ENCODE measurements around the gene CALHM2. TPM values are rescaled to one million over a fixed set of nuclear protein-coding genes. Genes with fewer than 3 reads are reported as not detected.
A peak's percentile ranks its signal among the peaks of the same experiment; 100 is the strongest.

CALHM2 gene
- total RNA-seq, 1 experiment from 2014 or later = not detected

GRCh38 chr10:103456074-103456660 lies 4.0 kb upstream of the CALHM2 start:
- no peak overlapping the region for H3K18ac ChIP-seq (ENCODE audit: insufficient read length, low read depth, low read length)
- H3K23ac ChIP-seq (ENCODE audit: insufficient read length, low read depth, low read length) = no peak overlapping the region
- H3K4me1 ChIP-seq (ENCODE audit: insufficient read depth, low read length) = no peaks in the 10 kb centered on the region; the same call in 1 of the 2 replicates
- H3K56ac ChIP-seq (ENCODE audit: insufficient read length, low read depth, low read length) = no peak overlapping the region
- no peak overlapping the region for H3K4ac ChIP-seq (ENCODE audit: low read depth, low read length)
- H3K4me2 ChIP-seq (ENCODE audit: insufficient read depth, insufficient read length, low read length) = no peak overlapping the region
- Mint-ChIP-seq H3K9me3 (no peaks in the 10 kb centered on the region), H3K27me3 (ENCODE audit: low read depth) (no peaks in the 10 kb centered on the region; the same call in 1 of the 2 replicates), H3K27ac (peak overlapping the region in 1 of 3 experiments; percentile 73; a peak in 1 of 7 replicates), H3K4me3 (no peak overlapping the region), H3K36me3 (ENCODE audit: insufficient read depth in 1 of 3, low read depth in 3 of 3) (no peaks in the 10 kb centered on the region), H3K4me1 (peaks cover 4 to 16% of the 10 kb centered on the region in 2 experiments)
- H2AK5ac ChIP-seq (ENCODE audit: insufficient read length, low read length) = no peak overlapping the region
- H3K79me2 ChIP-seq (ENCODE audit: insufficient read depth, low read length) = no peaks in the 10 kb centered on the region
- no peaks in the 10 kb centered on the region for H3K27me3 ChIP-seq (ENCODE audit: insufficient read depth, low read length)
- H3K23me2 ChIP-seq (ENCODE audit: insufficient read length, low read depth, low read length, poor library complexity, severe bottlenecking) = no peaks in the 10 kb centered on the region
- no peak overlapping the region for H2BK12ac ChIP-seq (ENCODE audit: insufficient read length, low read depth, low read length)
- no peaks in the 10 kb centered on the region for H3K79me1 ChIP-seq (ENCODE audit: insufficient read depth, low read depth, low read length, poor library complexity, severe bottlenecking)
- H3K9me3 ChIP-seq (ENCODE audit: control insufficient read depth, low read depth, low read length) = no peaks in the 10 kb centered on the region
- WGBS (ENCODE audit: extremely low coverage, insufficient read length, low lambda C conversion rate) = no CpG with 5 or more reads among the region's 9 CpGs
- H4K8ac ChIP-seq (replicated peaks; ENCODE audit: insufficient read length, low read depth, low read length) = no peak overlapping the region
- no peak for TF ChIP-seq CTCF (conservative IDR thresholded peaks at IDR 0.05)
- no peak overlapping the region for H2AFZ ChIP-seq (ENCODE audit: low read length)
- H3K9ac ChIP-seq (ENCODE audit: extremely low read depth, insufficient read length, low read length) = no peak overlapping the region
- H3K27ac ChIP-seq (ENCODE audit: insufficient read length, low read depth, low read length) = no peak overlapping the region
- no peak overlapping the region for H2BK15ac ChIP-seq (ENCODE audit: low read depth, low read length)
- H3T11ph ChIP-seq (ENCODE audit: low read length) = no peak overlapping the region
- no peaks in the 10 kb centered on the region for H4K20me1 ChIP-seq (ENCODE audit: control insufficient read depth, insufficient read depth, insufficient read length)
- no peak overlapping the region for H3K14ac ChIP-seq (ENCODE audit: insufficient read depth, low read length)
- no peak overlapping the region for H4K91ac ChIP-seq (ENCODE audit: insufficient read length, low read depth, low read length)
- no peak overlapping the region for H2BK120ac ChIP-seq (ENCODE audit: low read depth, low read length, poor library complexity, severe bottlenecking)
- H2BK20ac ChIP-seq (ENCODE audit: low read depth, low read length, poor library complexity, severe bottlenecking) = no peak overlapping the region
- no peak overlapping the region for H4K5ac ChIP-seq (ENCODE audit: insufficient read length, low read depth, low read length)
- no peak for DNase-seq
- H2BK5ac ChIP-seq (ENCODE audit: insufficient read length, low read length) = no peak overlapping the region

All from H9 (cell line).